ENCODE data around the gene GRIFIN.

Gene GRIFIN

GRCh38 chr7:2487586-2488271 is 11.5 kb upstream of the GRIFIN start:
- CTCF ChIA-PET: interaction anchor here (0.6 kb wide), 1 partner anchor 19 kb away, joined by 3 read pairs; no protein-coding TSS in a partner anchor
- Histone ChIP-seq H3K36me3 (ENCODE audit: control insufficient read depth in 2 of 2, insufficient read depth in 1 of 2, low read length in 2 of 2) (no peaks in the 10 kb centered on the region), H3K27ac (ENCODE audit: extremely low read depth, low read depth, low read length) (no peak overlapping the region), H3K4me1 (ENCODE audit: control insufficient read depth, insufficient read depth, low read length) (no peaks in the 10 kb centered on the region), H3K9me3 (ENCODE audit: control insufficient read depth, insufficient read depth, low read depth, low read length) (no peaks in the 10 kb centered on the region), H3K4me3 (ENCODE audit: low read depth, low read length) (no peak overlapping the region)
- TF ChIP-seq KLF1 (tag by site-specific recombination; IDR thresholded peaks at IDR 0.05) (peak; percentile 72), ZNF544 (tag by site-specific recombination; IDR thresholded peaks at IDR 0.05) (no peak), GLIS1 (tag by site-specific recombination; IDR thresholded peaks at IDR 0.05) (peak; percentile 28), ZBTB20 (tag by site-specific recombination; IDR thresholded peaks at IDR 0.05) (no peak), KLF16 (tag by site-specific recombination; IDR thresholded peaks at IDR 0.05) (no peak), ZNF404 (tag by site-specific recombination; IDR thresholded peaks at IDR 0.05) (no peak), INSM2 (tag by site-specific recombination; IDR thresholded peaks at IDR 0.05) (no peak), ZFHX2 (tag by site-specific recombination; conservative IDR thresholded peaks at IDR 0.05) (no peak), ZNF561 (tag by site-specific recombination; IDR thresholded peaks at IDR 0.05; ENCODE audit: borderline replicate concordance) (no peak), ZBTB6 (tag by site-specific recombination; IDR thresholded peaks at IDR 0.05) (peak; percentile 46; the same call in 1 of the 2 replicates), ZNF785 (tag by site-specific recombination; IDR thresholded peaks at IDR 0.05) (no peak), ZNF621 (tag by site-specific recombination; IDR thresholded peaks at IDR 0.05) (no peak), GLIS2 (tag by site-specific recombination; IDR thresholded peaks at IDR 0.05) (no peak)
- POLR2A ChIA-PET: no interaction called here

GRCh38 chr7:2484868-2485267 is 8.7 kb upstream of the GRIFIN start:
- no peaks in the 10 kb centered on the region for H3K36me3 ChIP-seq (ENCODE audit: control insufficient read depth in 2 of 2, insufficient read depth in 1 of 2, low read length in 2 of 2)
- ChIA-PET POLR2A (no interaction called here), CTCF (no interaction called here)
- TF ChIP-seq EGR2 (tag by site-specific recombination; IDR thresholded peaks at IDR 0.05; ENCODE audit: low read depth): peak; percentile 55
- no peak for TF ChIP-seq ZNF639 (tag by site-specific recombination; IDR thresholded peaks at IDR 0.05)
- TF ChIP-seq ZNF629 (tag by site-specific recombination; IDR thresholded peaks at IDR 0.05): no peak
- no peak for TF ChIP-seq ZNF510 (tag by site-specific recombination; IDR thresholded peaks at IDR 0.05; ENCODE audit: insufficient replicate concordance)
- TF ChIP-seq ZNF76 (tag by site-specific recombination; IDR thresholded peaks at IDR 0.05; ENCODE audit: borderline replicate concordance, low read depth): no peak
- TF ChIP-seq ZSCAN4 (tag by site-specific recombination; IDR thresholded peaks at IDR 0.05): peak; percentile 80
- TF ChIP-seq ZNF26 (tag by site-specific recombination; IDR thresholded peaks at IDR 0.05): no peak
- peak; percentile 54 for TF ChIP-seq ZFHX2 (tag by site-specific recombination; conservative IDR thresholded peaks at IDR 0.05)
- no peak for TF ChIP-seq ZNF449 (tag by site-specific recombination; IDR thresholded peaks at IDR 0.05)
- TF ChIP-seq ZSCAN30 (tag by site-specific recombination; IDR thresholded peaks at IDR 0.05): no peak
- TF ChIP-seq ZNF10 (tag by site-specific recombination; IDR thresholded peaks at IDR 0.05): no peak
- no peaks in the 10 kb centered on the region for H3K9me3 ChIP-seq (ENCODE audit: control insufficient read depth, insufficient read depth, low read depth, low read length)
- no peak overlapping the region for H3K27ac ChIP-seq (ENCODE audit: extremely low read depth, low read depth, low read length)
- H3K4me3 ChIP-seq (ENCODE audit: low read depth, low read length): no peak overlapping the region
- no peaks in the 10 kb centered on the region for H3K4me1 ChIP-seq (ENCODE audit: control insufficient read depth, insufficient read depth, low read length)

All from HEK293 (cell line).